Activated CD4-positive, alpha-beta memory T cell treated with anti-CD3 and anti-CD28 coated beads for 36 hours (primary cell): Measurements from ENCODE around the gene IGFLR1. TPM values are rescaled to one million over a fixed set of nuclear protein-coding genes. Genes with fewer than 3 reads are reported as not detected.

Experiments
- CTCF ChIA-PET: fragments of 350-600 bp; sonication (Branson Sonifier 250); formaldehyde crosslinking; loops from one replicate; lab custom pipeline; 2021; ENCODE audit warnings: antibody characterized with exemption, inconsistent platforms; lab: Charles Lee
- POLR2A ChIA-PET: fragments of 350-600 bp; sonication (Branson Sonifier 250); formaldehyde crosslinking; loops from one replicate; lab custom pipeline; 2021; ENCODE audit warnings: antibody characterized with exemption; lab: Charles Lee
- DNase-seq: peaks from one replicate; pipeline ENCODE4 v3.0.0-alpha.2; 2020
- H3K27ac Mint-ChIP-seq: one replicate; pipeline ENCODE4 v1.8.0; 2021; ENCODE audit warnings: mixed read lengths
- H3K27me3 Mint-ChIP-seq: one replicate; pipeline ENCODE4 v1.8.0; 2021; ENCODE audit warnings: mixed read lengths
- H3K36me3 Mint-ChIP-seq: one replicate; pipeline ENCODE4 v1.8.0; 2021; ENCODE audit warnings: mixed read lengths
- H3K4me1 Mint-ChIP-seq: one replicate; pipeline ENCODE4 v1.8.0; 2021; ENCODE audit warnings: low read depth, mixed read lengths
- H3K4me3 Mint-ChIP-seq: one replicate; pipeline ENCODE4 v1.8.0; 2021; ENCODE audit warnings: mild to moderate bottlenecking, mixed read lengths
- H3K9me3 Mint-ChIP-seq: one replicate; pipeline ENCODE4 v1.8.0; 2021; ENCODE audit warnings: mixed read lengths
- intact Hi-C: fragments of 100-400 bp; cut with micrococcal nuclease; formaldehyde crosslinking; loops from one replicate; pipeline ENCODE4 v1.15.1; 2023
- total RNA-seq, 2 experiments: library from RNA; stranded (reverse); gene quantifications; one replicate each; pipeline ENCODE4 v1.2.3, GENCODE V29; 2021

The IGFLR1 gene
- total RNA-seq, 2 experiments from 2014 or later = 90.1 to 92.8 TPM

GRCh38 chr19:35759697-35760096, 17.4 kb upstream of the IGFLR1 start:
- peaks cover 27% of the 10 kb centered on the region for H3K4me1 Mint-ChIP-seq
- intact Hi-C loops = no loop called here
- H3K4me3 Mint-ChIP-seq = peak overlapping the region; percentile 36
- H3K27ac Mint-ChIP-seq = no peak overlapping the region
- ChIA-PET CTCF (no interaction called here), POLR2A (no interaction called here)
- DNase-seq = no peak
- H3K27me3 Mint-ChIP-seq = no peaks in the 10 kb centered on the region
- H3K36me3 Mint-ChIP-seq = peaks cover 24% of the 10 kb centered on the region
- no peaks in the 10 kb centered on the region for H3K9me3 Mint-ChIP-seq

DNA sequence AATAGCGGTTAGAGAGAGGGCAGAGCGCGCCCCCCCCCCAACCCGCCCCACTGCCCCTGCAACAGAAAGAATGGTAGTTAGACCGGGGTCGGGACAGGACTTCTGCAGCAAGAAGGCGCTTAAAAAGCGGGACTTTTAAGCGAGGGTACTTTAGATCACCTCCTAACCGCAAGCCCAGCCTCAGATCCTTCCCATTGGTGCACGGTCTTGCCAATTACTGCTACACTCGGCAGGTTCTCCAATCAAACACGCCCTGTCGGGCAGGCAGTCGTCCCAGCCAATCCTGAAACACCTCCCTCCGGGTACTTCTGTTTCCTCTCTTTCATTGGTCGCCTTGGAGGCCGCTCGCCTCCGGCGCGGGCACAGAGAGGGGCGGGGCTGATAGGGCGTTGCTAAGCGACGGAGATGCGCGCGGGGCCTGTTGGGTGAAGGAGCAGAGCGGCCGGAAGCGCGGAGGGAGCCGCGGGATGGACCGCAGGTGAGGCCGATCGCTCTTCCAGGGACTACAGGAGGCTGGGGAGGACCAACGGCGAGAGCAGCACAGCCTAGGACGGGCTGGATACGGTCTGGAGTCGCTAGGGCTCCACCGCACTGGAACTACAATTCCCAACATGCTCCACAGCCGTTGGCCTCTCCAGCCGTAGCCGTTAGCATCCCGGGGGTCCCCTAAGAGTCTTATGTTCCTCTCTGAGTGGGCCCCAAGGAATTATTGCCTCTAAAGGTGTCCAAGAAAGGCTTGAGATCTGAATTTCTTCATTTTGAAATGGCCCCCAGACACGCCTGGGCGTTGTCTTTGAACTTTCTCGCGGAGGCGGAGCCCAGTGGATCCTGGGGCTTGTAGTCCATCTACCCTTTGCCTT, 15.7 kb upstream of the IGFLR1 start, which contains the start of gene PROSER3:
Gene PROSER3 (plus strand): TSS at position 428 of the 860 bp plus-strand sequence. CDS start 40 bp downstream, at position 468.
- Mint-ChIP-seq H3K4me3 (peak within 1 kb of the TSS; percentile 88), H3K27me3 (no peaks in the 10 kb centered on the region), H3K4me1 (peaks cover 27% of the 10 kb centered on the region), H3K9me3 (no peaks in the 10 kb centered on the region), H3K27ac (peak within 1 kb of the TSS; percentile 91), H3K36me3 (peaks cover 26% of the 10 kb centered on the region)
- ChIA-PET CTCF (interaction anchor here (0.6 to 1.0 kb wide), 3 partner anchors 10 to 173 kb away, joined by 3 to 4 read pairs (median 4); partner anchors contain the start of genes IGFLR1 and LIN37), POLR2A (interaction anchor here (1.4 to 1.5 kb wide), 2 partner anchors 10 to 17 kb away, joined by 3 to 5 read pairs; partner anchors contain the start of gene LIN37)
- intact Hi-C loops = loop anchor here (1.0 kb wide), 5 partner anchors 10 to 64 kb away; partner anchors contain the start of genes ARHGAP33 and LIN37
- peak; percentile 99 for DNase-seq

- DNase-seq = peak; percentile 57
- intact Hi-C loops = loop anchor here (1.0 kb wide), 2 partner anchors 44 to 63 kb away; no protein-coding TSS in a partner anchor
- Mint-ChIP-seq H3K27ac (peak overlapping the region; percentile 91), H3K4me3 (peak overlapping the region; percentile 88), H3K4me1 (peaks cover 27% of the 10 kb centered on the region), H3K9me3 (no peaks in the 10 kb centered on the region), H3K36me3 (peaks cover 26% of the 10 kb centered on the region), H3K27me3 (no peaks in the 10 kb centered on the region)
- POLR2A ChIA-PET = interaction anchor here (1.4 to 1.5 kb wide), 2 partner anchors 9 to 16 kb away, joined by 3 to 5 read pairs; partner anchors contain the start of gene LIN37
- CTCF ChIA-PET = interaction anchor here (0.6 to 1.0 kb wide), 3 partner anchors 9 to 174 kb away, joined by 3 to 4 read pairs (median 4); partner anchors contain the start of genes IGFLR1 and LIN37
Measured at GRCh38 chr19:35757231-35757748, 15.0 kb upstream of the IGFLR1 start.

DNA sequence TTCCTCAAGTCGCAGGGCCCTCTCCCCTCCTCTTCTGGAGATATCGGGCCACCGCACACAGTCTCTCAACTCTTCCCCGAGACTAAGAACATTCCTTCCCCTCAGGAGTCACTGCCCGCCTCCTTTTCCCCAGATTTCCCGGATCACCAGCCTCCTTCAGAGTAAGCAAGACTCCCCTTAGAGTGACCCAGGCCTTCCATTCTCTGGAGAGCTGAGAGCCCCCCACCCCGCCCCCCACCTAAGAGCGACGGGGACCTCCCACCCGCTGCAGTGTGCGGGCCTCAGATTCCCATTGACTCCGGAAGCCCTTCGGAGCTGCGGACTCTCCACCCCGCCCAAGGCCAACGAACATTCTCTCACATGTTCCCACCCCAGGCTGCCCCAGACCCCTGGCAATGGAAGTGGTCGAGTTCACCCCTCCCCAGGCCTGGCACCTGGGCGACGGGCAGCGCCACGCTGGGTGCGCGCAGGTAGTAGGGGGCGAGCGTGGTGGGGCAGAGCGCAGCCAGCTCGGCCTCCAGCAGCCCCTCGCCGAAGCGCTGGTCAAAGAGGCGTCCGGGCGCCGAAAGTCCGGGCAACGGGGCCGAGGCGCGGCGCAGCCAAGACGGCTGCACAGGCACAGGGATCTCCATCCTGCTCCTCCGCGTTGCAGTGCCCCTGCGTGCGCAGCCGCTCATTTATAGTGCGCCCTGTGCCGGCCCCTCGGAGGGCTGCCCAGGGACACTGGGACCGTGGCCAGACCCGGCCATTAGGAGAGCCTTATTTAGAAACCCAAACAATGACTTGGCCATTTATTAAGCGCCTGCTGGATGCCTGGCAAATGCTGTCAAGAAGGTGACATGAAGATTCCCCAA, 14.4 kb upstream of the IGFLR1 start, which contains the start of gene HSPB6:
Gene HSPB6 (minus strand): TSS at position 653 of the 854 bp plus-strand sequence. CDS start 21 bp downstream, at position 632.
- no peaks in the 10 kb centered on the region for H3K9me3 Mint-ChIP-seq
- H3K4me3 Mint-ChIP-seq = peak within 1 kb of the TSS; percentile 88
- no peak for DNase-seq
- peak within 1 kb of the TSS; percentile 91 for H3K27ac Mint-ChIP-seq
- H3K4me1 Mint-ChIP-seq = peaks cover 27% of the 10 kb centered on the region
- POLR2A ChIA-PET = interaction anchor here (1.4 to 1.5 kb wide), 2 partner anchors 8 to 16 kb away, joined by 3 to 5 read pairs; partner anchors contain the start of gene LIN37
- no peaks in the 10 kb centered on the region for H3K27me3 Mint-ChIP-seq
- H3K36me3 Mint-ChIP-seq = peaks cover 21% of the 10 kb centered on the region
- intact Hi-C loops = loop anchor here (1.0 kb wide), 2 partner anchors 43 to 62 kb away; no protein-coding TSS in a partner anchor
- CTCF ChIA-PET = interaction anchor here (0.6 to 1.0 kb wide), 5 partner anchors 8 to 174 kb away, joined by 3 to 4 read pairs (median 3); partner anchors contain the start of genes IGFLR1 and LIN37

- CTCF ChIA-PET = interaction anchor here (1.0 kb wide), 2 partner anchors 11 to 62 kb away, joined by 3 read pairs; no protein-coding TSS in a partner anchor
- Mint-ChIP-seq H3K4me1 (peaks cover 27% of the 10 kb centered on the region), H3K4me3 (peak overlapping the region; percentile 26), H3K9me3 (no peaks in the 10 kb centered on the region), H3K36me3 (peaks cover 20% of the 10 kb centered on the region), H3K27ac (no peak overlapping the region), H3K27me3 (no peaks in the 10 kb centered on the region)
- POLR2A ChIA-PET = no interaction called here
- peak; percentile 68 for DNase-seq
- intact Hi-C loops = no loop called here
Measured at GRCh38 chr19:35755550-35756376, 13.5 kb upstream of the IGFLR1 start.

GRCh38 chr19:35755131-35755549, 12.9 kb upstream of the IGFLR1 start:
- no peak for DNase-seq
- Mint-ChIP-seq H3K27ac (no peak overlapping the region), H3K27me3 (no peaks in the 10 kb centered on the region), H3K36me3 (peaks cover 17% of the 10 kb centered on the region), H3K9me3 (no peaks in the 10 kb centered on the region), H3K4me3 (no peak overlapping the region), H3K4me1 (peaks cover 29% of the 10 kb centered on the region)
- POLR2A ChIA-PET = no interaction called here
- intact Hi-C loops = no loop called here
- CTCF ChIA-PET = no interaction called here

- H3K27ac Mint-ChIP-seq = no peak overlapping the region
- intact Hi-C loops = no loop called here
- no peaks in the 10 kb centered on the region for H3K27me3 Mint-ChIP-seq
- no peak for DNase-seq
- CTCF ChIA-PET = no interaction called here
- H3K36me3 Mint-ChIP-seq = peaks cover 12% of the 10 kb centered on the region
- H3K4me3 Mint-ChIP-seq = no peak overlapping the region
- no peaks in the 10 kb centered on the region for H3K9me3 Mint-ChIP-seq
- peaks cover 29% of the 10 kb centered on the region for H3K4me1 Mint-ChIP-seq
- POLR2A ChIA-PET = no interaction called here
Measured at GRCh38 chr19:35754370-35755130, 12.3 kb upstream of the IGFLR1 start.

DNA sequence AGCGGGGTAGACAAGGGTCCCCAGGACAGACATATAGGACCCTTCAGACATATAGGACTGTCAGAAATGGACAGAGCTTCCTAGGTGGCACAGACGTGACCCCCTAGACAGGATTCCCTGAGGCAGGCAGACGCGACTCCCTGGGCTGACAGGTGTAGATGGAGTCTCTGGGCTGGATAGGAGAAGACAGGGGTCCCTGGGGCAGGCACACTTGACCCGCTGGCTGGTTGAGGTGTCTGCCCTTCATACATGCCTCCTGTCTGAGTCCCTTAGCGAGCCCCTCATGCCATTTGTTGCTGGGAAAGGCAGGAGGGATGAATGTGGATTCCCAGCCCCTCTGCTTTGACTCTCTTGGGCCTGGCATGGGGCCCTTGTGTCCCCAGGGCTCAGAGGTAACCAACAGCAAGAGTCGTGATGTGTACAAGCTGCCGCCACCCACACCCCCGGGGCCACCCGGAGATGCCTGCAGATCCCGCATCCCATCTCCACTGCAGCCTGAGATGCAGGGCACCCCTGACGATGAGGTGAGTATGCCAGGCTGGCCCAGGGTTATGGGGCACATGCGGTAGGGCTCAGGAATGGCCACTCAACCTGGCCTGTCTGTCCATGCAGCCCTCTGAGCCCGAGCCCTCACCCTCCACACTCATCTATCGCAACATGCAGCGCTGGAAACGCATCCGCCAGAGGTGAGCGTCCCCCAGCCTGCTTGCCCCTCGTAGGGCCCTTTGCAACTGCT, 11.6 kb upstream of the IGFLR1 start:
- H3K4me3 Mint-ChIP-seq = no peak overlapping the region
- no peak for DNase-seq
- H3K27me3 Mint-ChIP-seq = no peaks in the 10 kb centered on the region
- H3K9me3 Mint-ChIP-seq = no peaks in the 10 kb centered on the region
- intact Hi-C loops = no loop called here
- peaks cover 9% of the 10 kb centered on the region for H3K36me3 Mint-ChIP-seq
- H3K4me1 Mint-ChIP-seq = peaks cover 26% of the 10 kb centered on the region
- POLR2A ChIA-PET = no interaction called here
- no peak overlapping the region for H3K27ac Mint-ChIP-seq
- CTCF ChIA-PET = no interaction called here

DNA sequence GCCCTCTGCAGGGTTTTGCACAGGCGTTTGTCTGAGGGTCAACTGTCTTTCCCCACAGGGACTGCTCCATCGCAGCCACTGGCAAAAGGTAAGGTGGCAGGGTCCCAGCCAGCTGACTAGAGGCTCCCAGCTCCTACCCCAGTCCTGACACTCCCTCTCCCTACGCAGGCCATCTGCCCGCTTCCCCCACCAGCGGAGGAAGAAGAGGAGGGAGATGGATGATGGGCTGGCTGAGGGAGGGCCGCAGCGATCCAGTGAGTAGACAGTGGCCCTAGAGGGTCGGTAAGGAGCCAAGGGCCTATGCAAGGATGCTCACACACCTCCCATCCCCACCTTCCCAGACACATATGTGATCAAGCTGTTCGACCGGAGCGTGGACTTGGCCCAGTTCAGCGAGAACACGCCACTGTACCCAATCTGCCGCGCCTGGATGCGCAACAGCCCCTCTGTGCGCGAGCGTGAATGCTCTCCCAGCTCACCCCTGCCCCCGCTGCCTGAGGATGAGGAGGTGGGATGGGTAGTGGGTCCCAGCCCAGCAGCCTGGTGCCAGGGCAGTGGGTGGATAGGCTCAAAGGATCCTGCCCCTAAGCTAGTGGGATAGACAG, 10.6 kb upstream of the IGFLR1 start:
- CTCF ChIA-PET = interaction anchor here (1.3 kb wide), 1 partner anchor 61 kb away, joined by 8 read pairs; no protein-coding TSS in a partner anchor
- H3K27ac Mint-ChIP-seq = no peak overlapping the region
- peaks cover 7% of the 10 kb centered on the region for H3K36me3 Mint-ChIP-seq
- H3K4me1 Mint-ChIP-seq = peaks cover 28% of the 10 kb centered on the region
- DNase-seq = no peak
- H3K27me3 Mint-ChIP-seq = no peaks in the 10 kb centered on the region
- H3K9me3 Mint-ChIP-seq = no peaks in the 10 kb centered on the region
- H3K4me3 Mint-ChIP-seq = no peak overlapping the region
- intact Hi-C loops = no loop called here
- POLR2A ChIA-PET = no interaction called here
